Mucosa of descending colon (tissue), 3 donors: ENCODE results near the gene PGBD5. TPM values are rescaled to one million over a fixed set of nuclear protein-coding genes. Genes with fewer than 3 reads are reported as not detected.

Source experiments
- ATAC-seq: fragments of 200-7000 bp; cut with Tn5 transposase; one replicate; pipeline ENCODE4 v1.9.1; 2020; ENCODE audit warnings: mild to moderate bottlenecking, moderate library complexity
- DNase-seq, 3 donors: peaks; one replicate each; pipeline ENCODE4 v3.0.0-alpha.2; 2020
- H3K36me3 ChIP-seq: fragments of 200-600 bp; one replicate; pipeline ENCODE4 v1.8.0; 2021; ENCODE audit warnings: low read depth, mild to moderate bottlenecking
- H3K4me1 ChIP-seq: fragments of 200-600 bp; one replicate; pipeline ENCODE4 v1.8.0; 2021; ENCODE audit warnings: low read depth, mild to moderate bottlenecking
- H3K4me3 ChIP-seq: fragments of 200-600 bp; one replicate; pipeline ENCODE4 v1.8.0; 2021; ENCODE audit warnings: mild to moderate bottlenecking
- H3K9me3 ChIP-seq: fragments of 200-600 bp; one replicate; pipeline ENCODE4 v1.8.0; 2021; ENCODE audit warnings: mild to moderate bottlenecking
- CTCF ChIP-seq: fragments of 200-600 bp; IDR thresholded peaks from one replicate; pipeline ENCODE4 v1.8.0; 2022; ENCODE audit warnings: antibody characterized with exemption, mild to moderate bottlenecking
- intact Hi-C, 2 donors: fragments of 100-400 bp; cut with DNase I in 1 of 2; cut with micrococcal nuclease in 1 of 2; formaldehyde crosslinking; loops; one replicate each; pipeline versions ENCODE4 v1.11.0 to v1.11.1; 2022; cut with DNase I, micrococcal nuclease
- total RNA-seq, 3 donors: library from RNA; stranded (reverse); fragmentation: NEBNext Ultra II Directional in 2 of 3; extraction: Animal tissue kit (Norgen Biotek cat#: 25700) in 2 of 3; gene quantifications; one replicate each; pipeline versions ENCODE4 v1.2.1 to v1.2.4, GENCODE V29; 2021 to 2023
- donor health status: DM: no; HTN: no; CAD: no; lungs with moderate emphysema.
- donor health status: DM: no; HTN: no; CAD: no.
- donor health status: DM: no; HTN: yes; CAD: no.

The PGBD5 gene
- total RNA-seq, 3 donors from 2014 or later, result 1.4 to 3.2 (median 2.7) TPM

- intact Hi-C loops, result loop anchor here in 1 of 2 donors (5.0 kb wide), 1 partner anchor 650 kb away; no protein-coding TSS in a partner anchor
- H3K9me3 ChIP-seq, result no peaks in the 10 kb centered on the region
- H3K4me3 ChIP-seq, result no peak overlapping the region
- TF ChIP-seq CTCF, result no peak
- DNase-seq (no peak), ATAC-seq (no peak)
- no peaks in the 10 kb centered on the region for H3K4me1 ChIP-seq
- no peaks in the 10 kb centered on the region for H3K36me3 ChIP-seq
These were observed 113.5 kb downstream of the PGBD5 start for GRCh38 chr1:230312676-230313075.

- peak in 2 of 3 donors; percentile 78 to 84 for DNase-seq
- peak; percentile 82 for ATAC-seq
- H3K9me3 ChIP-seq, result no peaks in the 10 kb centered on the region
- no peaks in the 10 kb centered on the region for H3K36me3 ChIP-seq
- TF ChIP-seq CTCF, result peak; percentile 83
- no peaks in the 10 kb centered on the region for H3K4me1 ChIP-seq
- intact Hi-C loops, result loop anchor here (2.0 to 5.0 kb wide), 2 partner anchors 648 to 650 kb away; no protein-coding TSS in a partner anchor
- no peak overlapping the region for H3K4me3 ChIP-seq
These were observed 115.6 kb downstream of the PGBD5 start for GRCh38 chr1:230310381-230311163.

- ATAC-seq, result no peak
- intact Hi-C loops, result loop anchor here (2.0 to 5.0 kb wide), 2 partner anchors 647 to 649 kb away; no protein-coding TSS in a partner anchor
- no peak for DNase-seq
These were observed 116.4 kb downstream of the PGBD5 start for GRCh38 chr1:230309646-230310177.

GRCh38 chr1:230308821-230309220, 117.3 kb downstream of the PGBD5 start:
- Histone ChIP-seq H3K36me3 (no peaks in the 10 kb centered on the region), H3K4me3 (no peak overlapping the region), H3K4me1 (no peaks in the 10 kb centered on the region), H3K9me3 (no peaks in the 10 kb centered on the region)
- no peak for ATAC-seq
- no peak for DNase-seq
- no peak for TF ChIP-seq CTCF
- intact Hi-C loops, result no loop called here

More at GRCh38 chr1:230309646-230310177, 116.4 kb downstream of the PGBD5 start:
- TF ChIP-seq CTCF, result no peak
- Histone ChIP-seq H3K4me3 (no peak overlapping the region), H3K9me3 (no peaks in the 10 kb centered on the region), H3K36me3 (no peaks in the 10 kb centered on the region), H3K4me1 (no peaks in the 10 kb centered on the region)

GRCh38 chr1:230308039-230308438, 118.1 kb downstream of the PGBD5 start:
- no peaks in the 10 kb centered on the region for H3K4me1 ChIP-seq
- DNase-seq, result peak; percentile 91 to 97 (median 93)
- TF ChIP-seq CTCF, result no peak
- peak; percentile 95 for ATAC-seq
- no peaks in the 10 kb centered on the region for H3K9me3 ChIP-seq
- H3K4me3 ChIP-seq, result no peak overlapping the region
- intact Hi-C loops, result no loop called here
- no peaks in the 10 kb centered on the region for H3K36me3 ChIP-seq
